OCI-LY3 (cell line): Measurements from ENCODE around the gene BCO2.

ENCODE experiments used
- H2AFZ ChIP-seq: fragments of 200-600, 300-600 bp; shearing (Covaris generic); 2 replicates; pipeline ENCODE4 v1.6.0; 2014; ENCODE audit warnings: antibody characterized with exemption, low read depth, low read length
- H3K27ac ChIP-seq: fragments of 200-600, 300-600 bp; sonication (generic); 2 replicates; pipeline ENCODE4 v1.5.1; 2014; ENCODE audit warnings: mild to moderate bottlenecking, low read length, moderate library complexity, mixed read lengths
- H3K27me3 ChIP-seq: fragments of 200-600, 300-600 bp; sonication (generic); 2 replicates; pipeline ENCODE4 v1.6.1; 2014; ENCODE audit warnings: low read depth, low read length, mixed read lengths
- H3K36me3 ChIP-seq: fragments of 200-600, 300-600 bp; sonication (generic); replicated peaks from 2 replicates; pipeline ENCODE3; 2014; ENCODE audit warnings: low read depth, low read length, mixed read lengths
- H3K4me1 ChIP-seq: fragments of 300-600, 200-600 bp; sonication (generic); 2 replicates; pipeline ENCODE4 v1.6.1; 2014; ENCODE audit warnings: low read length, mixed read lengths
- H3K4me2 ChIP-seq: fragments of 200-600, 300-600 bp; sonication (generic); 2 replicates; pipeline ENCODE4 v1.6.1; 2014; ENCODE audit warnings: low read length, mixed read lengths
- H3K4me3 ChIP-seq: fragments of 300-600, 200-600 bp; sonication (generic); 2 replicates; pipeline ENCODE4 v1.5.1; 2014; ENCODE audit warnings: antibody characterized with exemption, mild to moderate bottlenecking, low read length, moderate library complexity
- H3K79me2 ChIP-seq: fragments of 300-600, 200-600 bp; shearing (Covaris generic); 2 replicates; pipeline ENCODE4 v1.6.1; 2014; ENCODE audit warnings: mild to moderate bottlenecking, low read length, mixed read lengths
- H3K9ac ChIP-seq: fragments of 300-600, 200-600 bp; shearing (Covaris generic); 2 replicates; pipeline ENCODE4 v1.6.0; 2014; ENCODE audit warnings: mild to moderate bottlenecking, low read length, moderate library complexity
- H3K9me3 ChIP-seq: fragments of 200-600, 300-600 bp; shearing (Covaris generic); 2 replicates; pipeline ENCODE4 v1.6.1; 2014; ENCODE audit warnings: low read length, mixed read lengths; ENCODE audit not compliant: insufficient read depth
- H4K20me1 ChIP-seq: fragments of 200-600, 300-600 bp; sonication (generic); 2 replicates; pipeline ENCODE4 v1.6.1; 2016; ENCODE audit warnings: low read length, mixed read lengths; ENCODE audit not compliant: insufficient read depth
- CTCF ChIP-seq: fragments of 200-600, 300-600 bp; sonication (generic); IDR thresholded peaks from 2 replicates; pipeline ENCODE4 v1.5.1; 2014; ENCODE audit warnings: antibody characterized with exemption, low read length, low read depth
- EZH2phosphoT487 ChIP-seq: fragments of 200-600 bp; shearing (Covaris generic); IDR thresholded peaks from 2 replicates; pipeline ENCODE4 v1.6.1; 2018; ENCODE audit warnings: antibody characterized with exemption, mixed run types, low read depth

BCO2 gene

GRCh38 chr11:112253605-112254242 is 78.4 kb downstream of the BCO2 start:
- H3K27ac ChIP-seq, result no peak overlapping the region
- H3K9ac ChIP-seq, result no peak overlapping the region
- no peak overlapping the region for H3K4me2 ChIP-seq
- no peak for TF ChIP-seq CTCF
- no peak for TF ChIP-seq EZH2phosphoT487
- no peaks in the 10 kb centered on the region for H3K27me3 ChIP-seq
- no peaks in the 10 kb centered on the region for H3K4me1 ChIP-seq
- no peak overlapping the region for H2AFZ ChIP-seq
- no peaks in the 10 kb centered on the region for H3K79me2 ChIP-seq
- no peaks in the 10 kb centered on the region for H3K36me3 ChIP-seq
- no peak overlapping the region for H3K4me3 ChIP-seq
- H4K20me1 ChIP-seq, result no peaks in the 10 kb centered on the region
- no peaks in the 10 kb centered on the region for H3K9me3 ChIP-seq

GRCh38 chr11:112255067-112255720 is 79.9 kb downstream of the BCO2 start:
- Histone ChIP-seq H3K27ac (no peak overlapping the region), H3K9ac (no peak overlapping the region), H3K4me3 (no peak overlapping the region), H4K20me1 (no peaks in the 10 kb centered on the region), H3K27me3 (no peaks in the 10 kb centered on the region), H3K4me2 (no peak overlapping the region), H2AFZ (no peak overlapping the region), H3K9me3 (no peaks in the 10 kb centered on the region), H3K36me3 (no peaks in the 10 kb centered on the region), H3K79me2 (no peaks in the 10 kb centered on the region), H3K4me1 (no peaks in the 10 kb centered on the region)
- no peak for TF ChIP-seq CTCF
- TF ChIP-seq EZH2phosphoT487, result no peak

GRCh38 chr11:112260490-112260889 is 85.2 kb downstream of the BCO2 start, which contains the start of gene PLET1:
TSS of gene PLET1 (minus strand) at chr11:112260860. CDS start at chr11:112260589, 271 bp downstream.
- no peak for TF ChIP-seq EZH2phosphoT487
- TF ChIP-seq CTCF, result no peak
- Histone ChIP-seq H3K9me3 (no peaks in the 10 kb centered on the region), H3K9ac (no peak within 1 kb of the TSS), H3K4me3 (no peak within 1 kb of the TSS), H3K36me3 (no peaks in the 10 kb centered on the region), H3K4me1 (no peaks in the 10 kb centered on the region), H3K4me2 (no peak within 1 kb of the TSS), H3K27ac (no peak within 1 kb of the TSS), H3K79me2 (no peaks in the 10 kb centered on the region), H3K27me3 (no peaks in the 10 kb centered on the region), H2AFZ (no peak within 1 kb of the TSS), H4K20me1 (no peaks in the 10 kb centered on the region)

GRCh38 chr11:112265659-112266409 is 90.5 kb downstream of the BCO2 start:
- no peaks in the 10 kb centered on the region for H4K20me1 ChIP-seq
- no peak overlapping the region for H3K4me2 ChIP-seq
- H3K4me1 ChIP-seq, result no peaks in the 10 kb centered on the region
- H3K27me3 ChIP-seq, result no peaks in the 10 kb centered on the region
- no peaks in the 10 kb centered on the region for H3K79me2 ChIP-seq
- H3K27ac ChIP-seq, result no peak overlapping the region
- TF ChIP-seq CTCF (no peak), EZH2phosphoT487 (no peak)
- H3K4me3 ChIP-seq, result no peak overlapping the region
- H2AFZ ChIP-seq, result no peak overlapping the region
- H3K9me3 ChIP-seq, result no peaks in the 10 kb centered on the region
- H3K9ac ChIP-seq, result no peak overlapping the region
- H3K36me3 ChIP-seq, result no peaks in the 10 kb centered on the region
